A673 (cell line): ENCODE data around the gene XYLT2.

Source experiments
- CTCF ChIP-seq: fragments of 300-800, 200-600 bp; sonication (generic); conservative IDR thresholded peaks from 2 replicates; pipeline ENCODE4 v1.5.1; 2017; ENCODE audit warnings: low read depth, mild to moderate bottlenecking, antibody characterized with exemption, low read length, moderate library complexity, mixed read lengths
- EZH2 ChIP-seq: fragments of 200-600 bp; sonication (generic); IDR thresholded peaks from 2 replicates; pipeline ENCODE4 v1.6.1; 2017; ENCODE audit warnings: borderline replicate concordance, low read depth, mild to moderate bottlenecking, mixed read lengths, antibody characterized with exemption, low read length; ENCODE audit not compliant: poor library complexity, severe bottlenecking

GRCh38 chr17:50371526-50371925 lies 25.6 kb downstream of the XYLT2 start:
- no peak for TF ChIP-seq CTCF
- TF ChIP-seq EZH2, result no peak
